A549 (cell line): ENCODE data around the gene KNDC1.

Source experiments
- CBX2 ChIP-seq: fragments of 200-600 bp; sonication (generic); IDR thresholded peaks from 2 replicates; pipeline ENCODE4 v1.6.1; 2016; ENCODE audit warnings: low read depth, mild to moderate bottlenecking, borderline replicate concordance
- CTCF ChIP-seq: fragments of >200 bp; sonication (Bioruptor Twin); formaldehyde crosslinking; IDR thresholded peaks from 3 replicates; pipeline ENCODE4 v1.5.1; 2016
- JUNB ChIP-seq: fragments of >200 bp; sonication (Bioruptor Twin); formaldehyde crosslinking; IDR thresholded peaks from 2 replicates; pipeline ENCODE4 v1.6.1; 2016
- MAX ChIP-seq: IDR thresholded peaks from 2 replicates; pipeline ENCODE4 v1.6.1; 2012
- MYC ChIP-seq: IDR thresholded peaks from 2 replicates; pipeline ENCODE4 v1.6.1; 2012; ENCODE audit warnings: mild to moderate bottlenecking, inconsistent platforms, low read length, improper control_type of control experiment, borderline replicate concordance
- POLR2A ChIP-seq: IDR thresholded peaks from 2 replicates; pipeline ENCODE4 v1.6.1; 2012; ENCODE audit warnings: mild to moderate bottlenecking, low read length
- RAD21 ChIP-seq, 2 experiments: fragments of >200 bp in 1 of 2; sonication (Bioruptor Twin) in 1 of 2; formaldehyde crosslinking in 1 of 2; IDR thresholded peaks in 1 of 2; conservative IDR thresholded peaks in 1 of 2; 2 replicates in 1 of 2; 3 replicates in 1 of 2; pipeline ENCODE4 v1.6.1; 2012 to 2018; ENCODE audit warnings: inconsistent platforms in 1 of 2
- RNF2 ChIP-seq: fragments of 200-600 bp; sonication (generic); IDR thresholded peaks from 2 replicates; pipeline ENCODE4 v1.6.1; 2016; ENCODE audit warnings: low read depth, mild to moderate bottlenecking, antibody characterized with exemption, moderate library complexity, borderline replicate concordance

DNA sequence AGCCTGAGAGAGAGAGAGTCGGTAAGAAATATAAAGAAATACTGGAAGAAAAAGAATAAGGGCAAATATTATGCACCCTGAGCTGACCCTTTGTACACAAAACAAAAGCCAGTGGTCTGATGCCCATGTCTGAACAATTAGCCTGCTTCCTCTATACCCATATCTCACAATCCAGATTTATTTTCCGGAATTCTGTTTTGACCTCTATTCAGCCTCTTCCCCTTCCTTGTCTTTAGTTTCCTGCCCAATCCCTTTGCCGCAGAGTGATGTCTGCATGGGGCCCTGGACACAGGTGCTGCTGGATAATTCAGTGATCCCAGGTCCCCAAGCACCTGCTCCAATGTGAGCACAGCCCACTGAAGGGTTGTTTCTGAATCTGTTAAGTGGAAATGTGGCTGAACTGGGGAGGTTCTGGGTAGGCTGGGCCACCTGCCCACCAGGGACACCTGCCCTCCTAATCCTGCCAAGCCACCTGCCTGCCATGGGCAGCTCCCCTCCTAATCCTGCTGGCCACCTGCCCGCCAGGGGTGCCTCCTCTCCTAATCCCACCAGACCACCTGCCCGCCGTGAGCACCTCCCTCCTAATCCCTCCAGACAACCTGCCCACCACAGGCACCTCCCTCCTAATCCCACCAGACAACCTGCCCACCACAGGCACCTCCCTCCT, 49.3 kb upstream of the KNDC1 start:
- TF ChIP-seq MYC (no peak), CTCF (no peak), POLR2A (no peak), CBX2 (no peak), RNF2 (no peak), JUNB (no peak), RAD21 (conservative IDR thresholded peaks at IDR 0.05 in 1 of 2, IDR thresholded peaks at IDR 0.05 in 1 of 2) (no peak), MAX (no peak)
